CD4-positive, alpha-beta T cell treated with Interleukin-21 for 1 hour (primary cell): ENCODE measurements around the gene ROBO1.

Source experiments
- DNase-seq: peaks from one replicate; pipeline ENCODE4 v3.0.0-alpha.2; 2020

The ROBO1 gene

DNA sequence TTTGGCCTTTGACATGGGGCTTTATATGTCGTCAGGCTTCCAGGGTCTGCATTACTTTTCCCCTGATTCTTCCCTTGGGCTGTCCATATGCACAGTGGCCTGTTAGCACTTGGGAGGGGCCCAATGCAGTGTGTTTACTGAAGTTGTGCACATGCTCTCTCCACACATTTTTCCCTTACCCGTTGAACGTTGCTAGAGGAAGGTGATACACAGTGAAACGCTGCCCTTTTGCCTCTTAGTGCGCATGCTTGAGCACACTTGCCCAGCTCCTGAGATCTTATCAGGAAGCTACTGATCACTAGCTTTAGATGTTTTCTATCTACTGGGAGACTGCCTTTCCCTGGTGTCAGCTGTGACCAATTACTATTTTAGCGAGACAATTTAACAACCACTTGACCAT lies 1198.0 kb downstream of the ROBO1 start:
- no peak for DNase-seq

DNA sequence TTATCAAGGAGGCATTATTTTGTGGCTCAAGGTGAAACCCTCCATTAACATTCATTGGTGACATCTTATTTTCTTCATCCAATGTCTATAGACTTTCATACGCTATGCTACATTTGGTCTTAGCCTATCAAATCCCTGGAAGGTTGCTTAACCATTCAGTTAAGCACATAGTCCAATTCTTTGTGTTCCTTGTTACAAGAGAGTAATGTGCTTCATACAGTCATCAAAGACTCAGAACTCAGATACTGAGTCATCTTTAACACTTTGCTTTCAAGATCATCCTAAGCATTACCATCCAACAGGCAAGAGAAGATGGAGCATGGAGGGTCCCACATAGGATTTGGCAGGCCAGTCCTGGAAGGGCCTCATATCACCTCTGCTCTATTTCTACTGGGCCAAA lies 1202.1 kb downstream of the ROBO1 start:
- no peak for DNase-seq

DNA sequence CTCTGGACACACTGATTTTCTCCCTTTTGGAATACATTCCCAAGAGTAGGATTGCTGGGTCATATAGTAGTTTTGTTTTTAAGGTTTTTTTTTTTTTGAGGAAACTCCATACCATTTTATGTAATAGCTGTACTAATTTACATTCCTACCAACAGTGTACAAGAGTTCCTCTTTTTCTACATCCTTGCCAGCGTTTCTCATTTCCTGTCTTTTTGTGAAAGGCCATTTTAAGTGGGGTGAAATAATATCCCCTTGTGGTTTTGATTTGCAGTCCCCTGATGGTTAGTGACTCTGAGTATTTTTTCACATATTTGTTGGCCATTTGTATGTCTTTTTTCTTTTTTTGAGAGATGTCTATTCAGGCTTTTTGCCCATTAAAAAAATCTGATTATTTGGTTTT lies 1205.5 kb downstream of the ROBO1 start:
- no peak for DNase-seq
